GM18873 (cell line): Measurements from ENCODE around the gene LRRFIP2.

ENCODE experiments used
- ATAC-seq: cut with Tn5 transposase; IDR thresholded peaks from one replicate; pipeline ENCODE4 v1.9.1; 2021; ENCODE audit warnings: mild to moderate bottlenecking, moderate library complexity, moderate number of reproducible peaks; ENCODE audit not compliant: unreplicated experiment, low FRiP score

Gene LRRFIP2

GRCh38 chr3:37032961-37033360 is 141.4 kb downstream of the LRRFIP2 start:
- ATAC-seq, result no peak

GRCh38 chr3:37031096-37031682 is 143.2 kb downstream of the LRRFIP2 start:
- ATAC-seq, result no peak

- no peak for ATAC-seq
These were observed 143.8 kb downstream of the LRRFIP2 start for GRCh38 chr3:37030588-37030987.

- no peak for ATAC-seq
These were observed 144.7 kb downstream of the LRRFIP2 start for GRCh38 chr3:37029516-37030163.

- ATAC-seq, result no peak
These were observed 145.3 kb downstream of the LRRFIP2 start for GRCh38 chr3:37029111-37029510.

- no peak for ATAC-seq
These were observed 146.1 kb downstream of the LRRFIP2 start for GRCh38 chr3:37028329-37028728.

- no peak for ATAC-seq
These were observed 147.5 kb downstream of the LRRFIP2 start for GRCh38 chr3:37026851-37027250.

GRCh38 chr3:37025561-37026335 is 148.6 kb downstream of the LRRFIP2 start:
- no peak for ATAC-seq

- ATAC-seq, result no peak
These were observed 149.5 kb downstream of the LRRFIP2 start for GRCh38 chr3:37024820-37025405.

- ATAC-seq, result no peak
These were observed 150.3 kb downstream of the LRRFIP2 start for GRCh38 chr3:37024092-37024491.

GRCh38 chr3:37017683-37018082 is 156.7 kb downstream of the LRRFIP2 start:
- no peak for ATAC-seq

- no peak for ATAC-seq
These were observed 157.5 kb downstream of the LRRFIP2 start for GRCh38 chr3:37016903-37017302.

GRCh38 chr3:37015642-37016041 is 158.7 kb downstream of the LRRFIP2 start:
- ATAC-seq, result no peak

GRCh38 chr3:37014620-37015019 is 159.8 kb downstream of the LRRFIP2 start:
- ATAC-seq, result no peak
